GM12878 (cell line): ENCODE measurements around the gene GSK3A. TPM values are rescaled to one million over a fixed set of nuclear protein-coding genes. Genes with fewer than 3 reads are reported as not detected.
A peak's percentile ranks its signal among the peaks of the same experiment; 100 is the strongest.

Experiments
- ATAC-seq: fragments of 200-7000 bp; cut with Tn5 transposase; 3 replicates; pipeline ENCODE4 v1.9.1; 2020; ENCODE audit warnings: mild to moderate bottlenecking, moderate library complexity
- BruUV-seq: library from RNA; stranded (reverse); fragments of 400-500 nt; replicated peaks from 2 replicates; lab custom pipeline; 2021; lab: Mats Ljungman, UMichigan
- CTCF ChIA-PET: fragments of 300-600 bp; sonication (Branson Sonifier 250); formaldehyde crosslinking; extraction: SDS; loops from one replicate; lab custom pipeline; 2021; ENCODE audit warnings: inconsistent platforms; lab: Yijun Ruan, JAX
- POLR2A ChIA-PET: fragments of 350-600 bp; formaldehyde crosslinking; extraction: SDS; loops from one replicate; lab custom pipeline; 2021; ENCODE audit warnings: inconsistent platforms; lab: Charles Lee
- RAD21 ChIA-PET: fragments of 300-600 bp; sonication (Branson Sonifier 250); formaldehyde crosslinking; loops from one replicate; lab custom pipeline; 2023; ENCODE audit warnings: antibody characterized with exemption; ENCODE audit not compliant: unreplicated experiment; lab: Charles Lee
- SMC1A ChIA-PET: fragments of 300-600 bp; sonication (Branson Sonifier 250); formaldehyde crosslinking; loops from one replicate; lab custom pipeline; 2023; ENCODE audit not compliant: unreplicated experiment, uncharacterized antibody; lab: Charles Lee
- DNase-seq: peaks from one replicate; pipeline ENCODE4 v3.0.0-alpha.2; 2011; ENCODE audit warnings: low read depth, low spot score
- FAIRE-seq: peaks from 3 replicates; lab custom pipeline; 2011; peaks lifted over from hg19 to GRCh38; lab: Jason Lieb, UNC
- H2AFZ ChIP-seq: 2 replicates; pipeline ENCODE4 v1.6.0; 2011; ENCODE audit warnings: low read depth, low read length, control low read depth; ENCODE audit not compliant: control insufficient read depth
- H3K27ac ChIP-seq: 2 replicates; pipeline ENCODE4 v1.5.1; 2011; ENCODE audit warnings: control low read depth; ENCODE audit not compliant: control insufficient read depth, insufficient read depth
- H3K27me3 ChIP-seq, 2 experiments: replicated peaks in 1 of 2; 2 replicates each; pipeline versions ENCODE4 v1.6.0 to v1.6.1; 2011; ENCODE audit warnings: low read length in 1 of 2; ENCODE audit not compliant: control insufficient read depth in 2 of 2, insufficient read depth in 2 of 2
- H3K36me3 ChIP-seq, 2 experiments: 2 replicates each; pipeline ENCODE4 v1.5.1; 2011; ENCODE audit warnings: low read length in 1 of 2; ENCODE audit not compliant: control insufficient read depth in 2 of 2, insufficient read depth in 2 of 2
- H3K4me1 ChIP-seq: 2 replicates; pipeline ENCODE4 v1.6.1; 2011; ENCODE audit warnings: mild to moderate bottlenecking, low read length, moderate library complexity, mixed read lengths; ENCODE audit not compliant: control insufficient read depth, insufficient read depth
- H3K4me2 ChIP-seq: 2 replicates; pipeline ENCODE4 v1.6.0; 2011; ENCODE audit warnings: control low read depth; ENCODE audit not compliant: control insufficient read depth, insufficient read depth
- H3K4me3 ChIP-seq: fragments of 200-600 bp; sonication (generic); 2 replicates; pipeline ENCODE4 v1.5.1; 2016
- H3K79me2 ChIP-seq: 2 replicates; pipeline ENCODE4 v1.6.0; 2011; ENCODE audit warnings: low read length; ENCODE audit not compliant: control insufficient read depth, insufficient read depth
- H3K9ac ChIP-seq: 2 replicates; pipeline ENCODE4 v1.8.0; 2011; ENCODE audit warnings: low read length, control low read depth, mixed read lengths; ENCODE audit not compliant: control insufficient read depth, insufficient read depth
- H3K9me3 ChIP-seq: replicated peaks from 3 replicates; pipeline ENCODE4 v1.5.1; 2011; ENCODE audit warnings: mild to moderate bottlenecking, low read length; ENCODE audit not compliant: control insufficient read depth, insufficient read depth
- H4K20me1 ChIP-seq: 2 replicates; pipeline ENCODE4 v1.6.0; 2011; ENCODE audit not compliant: control insufficient read depth, insufficient read depth
- ATF7 ChIP-seq: fragments of 450-650 bp; IDR thresholded peaks from 2 replicates; pipeline ENCODE4 v1.6.1; 2016; ENCODE audit warnings: low read depth, mild to moderate bottlenecking
- CEBPB ChIP-seq, 2 experiments: fragments of 150-350 bp in 1 of 2; IDR thresholded peaks; 2 replicates each; pipeline ENCODE4 v1.6.1; 2012 to 2014; ENCODE audit warnings: low read depth in 2 of 2, low read length in 2 of 2, borderline replicate concordance in 1 of 2, inconsistent platforms in 1 of 2
- EZH2 ChIP-seq: IDR thresholded peaks from 2 replicates; pipeline ENCODE4 v1.6.1; 2012; ENCODE audit warnings: low read depth, mild to moderate bottlenecking, control low read depth, inconsistent platforms, low read length, borderline replicate concordance; ENCODE audit not compliant: control insufficient read depth
- MEF2A ChIP-seq: IDR thresholded peaks from 2 replicates; pipeline ENCODE4 v1.6.1; 2011; ENCODE audit warnings: low read depth, mild to moderate bottlenecking, low read length, moderate library complexity; ENCODE audit not compliant: insufficient read depth
- MXI1 ChIP-seq: fragments of 150-350 bp; IDR thresholded peaks from 2 replicates; pipeline ENCODE4 v1.6.1; 2011; ENCODE audit warnings: low read depth, mild to moderate bottlenecking, inconsistent platforms, low read length, improper control_type of control experiment
- NR2C1 ChIP-seq: fragments of 450-650 bp; IDR thresholded peaks from 2 replicates; pipeline ENCODE4 v1.6.1; 2017; ENCODE audit warnings: antibody characterized with exemption, mild to moderate bottlenecking, moderate library complexity
- PAX5 ChIP-seq: IDR thresholded peaks from 2 replicates; pipeline ENCODE4 v1.6.1; 2011; ENCODE audit warnings: low read depth, low read length, borderline replicate concordance
- PML ChIP-seq: IDR thresholded peaks from 2 replicates; pipeline ENCODE4 v1.6.1; 2012; ENCODE audit warnings: low read length, inconsistent platforms
- POLR2A ChIP-seq: IDR thresholded peaks from 2 replicates; pipeline ENCODE4 v1.6.1; 2011; ENCODE audit warnings: low read depth, mild to moderate bottlenecking, low read length
- SMAD1 ChIP-seq: fragments of 450-650 bp; IDR thresholded peaks from 2 replicates; pipeline ENCODE4 v1.6.1; 2018; ENCODE audit warnings: mild to moderate bottlenecking, low read depth; ENCODE audit not compliant: partially characterized antibody
- ZBED1 ChIP-seq: IDR thresholded peaks from 2 replicates; pipeline ENCODE4 v1.6.1; 2016; ENCODE audit warnings: borderline replicate concordance
- WGBS: methylation state at CpG from one replicate; pipeline ENCODE4 v1.1.6; 2016; ENCODE audit warnings: low lambda C conversion rate; ENCODE audit not compliant: insufficient replicate concordance, insufficient coverage; ENCODE audit errors: missing lambda C conversion rate; 5-methylcytosine and 5-hydroxymethylcytosine counted together
- in situ Hi-C: fragments of 300-500 bp; cut with MboI; formaldehyde crosslinking; loops from 9 replicates; pipeline ENCODE4 v1.14.3; 2018; ENCODE audit warnings: mixed read lengths
- intact Hi-C: fragments of 100-400 bp; cut with micrococcal nuclease; formaldehyde crosslinking; loops from one replicate; pipeline ENCODE4 v1.14.2; 2022; ENCODE audit not compliant: unreplicated experiment
- polyA plus RNA-seq, 11 experiments: library from polyadenylated mRNA; depleted of rRNA in 4 of 11; unstranded in 6 of 11; stranded (reverse) in 5 of 11; fragments of >200 nt; fragmentation: Nextera tagmentation in 4 of 11; fragmentation: Illumina TruSeq in 1 of 11; extraction: Ambion mirVana in 4 of 11; extraction: Trizol in 1 of 11; gene quantifications; 1 replicate in 1 of 11; 2 replicates in 10 of 11; pipeline versions ENCODE4 v1.2.1 to v1.2.3, GENCODE V29; 2011 to 2016; ENCODE audit warnings: inconsistent platforms in 2 of 11, missing spikeins in 2 of 11, low read depth in 1 of 11
- total RNA-seq, 4 experiments: library from RNA; depleted of rRNA in 3 of 4; stranded (reverse); fragments of >200 nt in 3 of 4; fragmentation: Illumina TruSeq in 1 of 4; extraction: Trizol in 1 of 4; gene quantifications; 2 replicates each; pipeline versions ENCODE4 v1.2.1 to v1.2.3, GENCODE V29; 2013 to 2021
- TF ChIP-seq, protein P1 (sequence below): fragments of 450-650 bp; formaldehyde crosslinking; IDR thresholded peaks from 2 replicates; pipeline ENCODE4 v1.4.0; 2020; ENCODE audit warnings: mild to moderate bottlenecking, moderate library complexity
- TF ChIP-seq, protein P2 (sequence below): IDR thresholded peaks from 2 replicates; pipeline ENCODE4 v1.6.1; 2012; ENCODE audit warnings: low read depth, low read length, improper control_type of control experiment

GSK3A gene
- total and polyA plus RNA-seq, 10 of the 15 experiments (the other 5 are each of a cell fraction or from before 2014, with no cell fraction given): 1.00 to 47.9 (median 15.2) TPM

DNA sequence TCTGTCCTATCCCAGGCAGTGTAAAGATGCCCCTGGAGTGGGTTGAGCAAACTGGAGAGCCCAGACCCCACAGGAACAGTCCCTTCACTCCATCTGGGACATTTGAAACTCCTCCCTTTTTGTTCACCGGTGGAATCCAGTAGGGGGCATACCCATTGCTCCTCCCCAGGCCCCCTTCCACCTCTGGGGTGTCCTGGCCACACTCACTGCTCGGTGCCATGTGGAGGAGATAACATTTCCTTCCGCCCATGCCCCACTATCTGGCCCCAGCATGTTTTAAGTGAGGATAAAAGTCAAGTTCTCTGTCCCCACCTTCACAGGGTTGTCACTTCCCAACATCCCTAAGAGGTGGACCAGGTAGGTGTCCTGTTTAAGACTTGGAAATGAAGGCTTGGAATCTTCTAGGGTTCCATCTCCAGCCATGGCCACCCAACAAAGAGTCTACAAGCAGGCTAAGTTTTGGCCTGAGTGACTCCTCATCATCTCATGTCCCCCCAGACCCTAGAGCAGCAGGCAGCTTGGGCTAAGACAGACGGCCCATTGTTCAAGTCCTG lies 13.0 kb downstream of the GSK3A start:
- Histone ChIP-seq H3K4me3 (no peak overlapping the region), H3K27ac (no peak overlapping the region), H3K9ac (no peak overlapping the region), H3K36me3 (peaks cover 27 to 46% of the 10 kb centered on the region in 2 experiments), H3K4me1 (no peaks in the 10 kb centered on the region), H2AFZ (no peak overlapping the region), H3K9me3 (no peaks in the 10 kb centered on the region), H3K27me3 (no peaks in the 10 kb centered on the region), H3K4me2 (no peak overlapping the region), H3K79me2 (no peaks in the 10 kb centered on the region; the same call in none of the 2 replicates), H4K20me1 (no peaks in the 10 kb centered on the region; the same call in none of the 2 replicates)
- RAD21 ChIA-PET: no interaction called here
- WGBS: 77% methylated on average over 4 of the region's 4 CpGs
- FAIRE-seq (no peak), ATAC-seq (no peak), DNase-seq (no peak)
- SMC1A ChIA-PET: no interaction called here
- CTCF ChIA-PET: interaction anchor here (0.6 to 1.1 kb wide), 3 partner anchors 10 to 97 kb away, joined by 3 read pairs; partner anchors contain the start of gene POU2F2
- in situ Hi-C loops: no loop called here
- no peak for TF ChIP-seq NR2C1
- TF ChIP-seq PML: 0 out of 2 replicates have a peak, but pooled peaks have one; percentile 26
- TF ChIP-seq SMAD1: no peak
- no TSS peak for BruUV-seq
- intact Hi-C loops: no loop called here
- POLR2A ChIA-PET: no interaction called here

DNA sequence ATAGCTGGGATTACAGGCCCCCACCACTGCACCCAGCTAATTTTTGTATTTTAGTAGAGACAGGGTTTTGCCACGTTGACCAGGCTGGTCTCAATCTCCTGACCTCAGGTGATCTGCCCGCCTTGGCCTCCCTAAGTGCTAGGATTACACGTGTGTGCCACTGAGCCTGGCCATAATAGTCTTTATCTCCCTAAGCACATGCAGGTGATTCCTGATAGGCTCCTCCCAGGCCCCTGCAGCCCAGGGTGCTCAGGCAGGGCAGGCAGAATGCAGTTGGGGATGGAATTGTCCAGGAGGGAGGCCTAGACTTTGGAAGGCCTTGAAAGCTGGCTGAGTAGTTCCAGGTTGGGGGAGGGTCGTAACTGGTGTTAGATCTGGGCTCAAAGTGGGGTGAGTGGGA lies 13.8 kb downstream of the GSK3A start:
- RAD21 ChIA-PET: no interaction called here
- Histone ChIP-seq H3K9me3 (no peaks in the 10 kb centered on the region), H2AFZ (no peak overlapping the region), H3K36me3 (peaks cover 30 to 40% of the 10 kb centered on the region in 2 experiments), H4K20me1 (no peaks in the 10 kb centered on the region; the same call in none of the 2 replicates), H3K4me3 (no peak overlapping the region), H3K27me3 (no peaks in the 10 kb centered on the region), H3K79me2 (no peaks in the 10 kb centered on the region; the same call in none of the 2 replicates), H3K27ac (no peak overlapping the region), H3K4me1 (no peaks in the 10 kb centered on the region), H3K9ac (no peak overlapping the region), H3K4me2 (no peak overlapping the region)
- no peak for ATAC-seq
- no peak for DNase-seq
- POLR2A ChIA-PET: interaction anchor here (1.2 kb wide), 2 partner anchors 15 to 16 kb away, joined by 3 read pairs; no protein-coding TSS in a partner anchor
- intact Hi-C loops: no loop called here
- SMC1A ChIA-PET: interaction anchor here (1.0 to 1.1 kb wide), 2 partner anchors 43 to 68 kb away, joined by 3 to 4 read pairs; no protein-coding TSS in a partner anchor
- no peak for FAIRE-seq
- 82% methylated on average over 4 of the region's 4 CpGs for WGBS
- in situ Hi-C loops: no loop called here
- CTCF ChIA-PET: interaction anchor here (0.6 kb wide), 2 partner anchors 61 to 121 kb away, joined by 3 to 4 read pairs; no protein-coding TSS in a partner anchor
- BruUV-seq: no TSS peak
- TF ChIP-seq, protein P1, sequence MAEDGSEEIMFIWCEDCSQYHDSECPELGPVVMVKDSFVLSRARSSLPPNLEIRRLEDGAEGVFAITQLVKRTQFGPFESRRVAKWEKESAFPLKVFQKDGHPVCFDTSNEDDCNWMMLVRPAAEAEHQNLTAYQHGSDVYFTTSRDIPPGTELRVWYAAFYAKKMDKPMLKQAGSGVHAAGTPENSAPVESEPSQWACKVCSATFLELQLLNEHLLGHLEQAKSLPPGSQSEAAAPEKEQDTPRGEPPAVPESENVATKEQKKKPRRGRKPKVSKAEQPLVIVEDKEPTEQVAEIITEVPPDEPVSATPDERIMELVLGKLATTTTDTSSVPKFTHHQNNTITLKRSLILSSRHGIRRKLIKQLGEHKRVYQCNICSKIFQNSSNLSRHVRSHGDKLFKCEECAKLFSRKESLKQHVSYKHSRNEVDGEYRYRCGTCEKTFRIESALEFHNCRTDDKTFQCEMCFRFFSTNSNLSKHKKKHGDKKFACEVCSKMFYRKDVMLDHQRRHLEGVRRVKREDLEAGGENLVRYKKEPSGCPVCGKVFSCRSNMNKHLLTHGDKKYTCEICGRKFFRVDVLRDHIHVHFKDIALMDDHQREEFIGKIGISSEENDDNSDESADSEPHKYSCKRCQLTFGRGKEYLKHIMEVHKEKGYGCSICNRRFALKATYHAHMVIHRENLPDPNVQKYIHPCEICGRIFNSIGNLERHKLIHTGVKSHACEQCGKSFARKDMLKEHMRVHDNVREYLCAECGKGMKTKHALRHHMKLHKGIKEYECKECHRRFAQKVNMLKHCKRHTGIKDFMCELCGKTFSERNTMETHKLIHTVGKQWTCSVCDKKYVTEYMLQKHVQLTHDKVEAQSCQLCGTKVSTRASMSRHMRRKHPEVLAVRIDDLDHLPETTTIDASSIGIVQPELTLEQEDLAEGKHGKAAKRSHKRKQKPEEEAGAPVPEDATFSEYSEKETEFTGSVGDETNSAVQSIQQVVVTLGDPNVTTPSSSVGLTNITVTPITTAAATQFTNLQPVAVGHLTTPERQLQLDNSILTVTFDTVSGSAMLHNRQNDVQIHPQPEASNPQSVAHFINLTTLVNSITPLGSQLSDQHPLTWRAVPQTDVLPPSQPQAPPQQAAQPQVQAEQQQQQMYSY (CRISPR knock-in tag): no peak
- TF ChIP-seq CEBPB (IDR thresholded peaks at IDR 0.05; ENCODE audit: borderline replicate concordance in 1 of 2, low read depth in 2 of 2, low read length in 2 of 2) (no peak), ATF7 (no peak), POLR2A (no peak), PAX5 (no peak), ZBED1 (no peak), EZH2 (no peak), MEF2A (no peak), MXI1 (no peak)
- TF ChIP-seq, protein P2, sequence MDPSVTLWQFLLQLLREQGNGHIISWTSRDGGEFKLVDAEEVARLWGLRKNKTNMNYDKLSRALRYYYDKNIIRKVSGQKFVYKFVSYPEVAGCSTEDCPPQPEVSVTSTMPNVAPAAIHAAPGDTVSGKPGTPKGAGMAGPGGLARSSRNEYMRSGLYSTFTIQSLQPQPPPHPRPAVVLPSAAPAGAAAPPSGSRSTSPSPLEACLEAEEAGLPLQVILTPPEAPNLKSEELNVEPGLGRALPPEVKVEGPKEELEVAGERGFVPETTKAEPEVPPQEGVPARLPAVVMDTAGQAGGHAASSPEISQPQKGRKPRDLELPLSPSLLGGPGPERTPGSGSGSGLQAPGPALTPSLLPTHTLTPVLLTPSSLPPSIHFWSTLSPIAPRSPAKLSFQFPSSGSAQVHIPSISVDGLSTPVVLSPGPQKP: no peak
